Fibroblast of the aortic adventitia (primary cell): ENCODE measurements around the gene RSPH1. TPM values are rescaled to one million over a fixed set of nuclear protein-coding genes. Genes with fewer than 3 reads are reported as not detected.

Experiments used
- DNase-seq: peaks from one replicate; pipeline ENCODE4 v3.0.0-alpha.2; 2010; ENCODE audit warnings: low read depth
- H3K4me3 ChIP-seq: 2 replicates; pipeline ENCODE4 v1.5.1; 2011; ENCODE audit warnings: low read depth, mild to moderate bottlenecking, control low read depth, low read length, moderate library complexity
- total RNA-seq: library from RNA; depleted of rRNA; stranded (reverse); fragments of >200 nt; gene quantifications from 2 replicates; pipeline ENCODE4 v1.2.3, GENCODE V29; 2012; ENCODE audit warnings: low replicate concordance
- TF ChIP-seq, protein P1 (sequence below): IDR thresholded peaks from 2 replicates; pipeline ENCODE4 v1.5.1; 2011; ENCODE audit warnings: mild to moderate bottlenecking, low read length, control low read depth, inconsistent platforms; ENCODE audit not compliant: insufficient read depth

Gene RSPH1
- total RNA-seq, 1 donor, result not detected

DNA sequence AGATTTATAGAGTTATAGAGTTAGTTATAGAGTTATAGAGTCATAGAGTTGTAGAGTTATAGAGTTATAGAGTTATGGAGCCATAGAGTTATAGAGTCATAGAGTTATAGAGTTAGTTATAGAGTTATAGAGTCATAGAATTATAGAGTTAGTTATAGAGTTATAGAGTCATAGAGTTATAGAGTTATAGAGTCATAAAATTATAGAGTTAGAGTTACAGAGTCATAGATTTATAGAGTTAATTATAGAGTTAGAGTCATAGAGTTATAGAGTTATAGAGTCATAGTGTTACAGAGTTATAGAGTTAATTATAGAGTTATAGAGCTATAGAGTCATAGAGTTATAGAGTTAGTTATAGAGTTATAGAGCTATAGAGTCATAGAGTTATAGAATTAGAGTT lies 60.2 kb downstream of the RSPH1 start:
- TF ChIP-seq, protein P1, sequence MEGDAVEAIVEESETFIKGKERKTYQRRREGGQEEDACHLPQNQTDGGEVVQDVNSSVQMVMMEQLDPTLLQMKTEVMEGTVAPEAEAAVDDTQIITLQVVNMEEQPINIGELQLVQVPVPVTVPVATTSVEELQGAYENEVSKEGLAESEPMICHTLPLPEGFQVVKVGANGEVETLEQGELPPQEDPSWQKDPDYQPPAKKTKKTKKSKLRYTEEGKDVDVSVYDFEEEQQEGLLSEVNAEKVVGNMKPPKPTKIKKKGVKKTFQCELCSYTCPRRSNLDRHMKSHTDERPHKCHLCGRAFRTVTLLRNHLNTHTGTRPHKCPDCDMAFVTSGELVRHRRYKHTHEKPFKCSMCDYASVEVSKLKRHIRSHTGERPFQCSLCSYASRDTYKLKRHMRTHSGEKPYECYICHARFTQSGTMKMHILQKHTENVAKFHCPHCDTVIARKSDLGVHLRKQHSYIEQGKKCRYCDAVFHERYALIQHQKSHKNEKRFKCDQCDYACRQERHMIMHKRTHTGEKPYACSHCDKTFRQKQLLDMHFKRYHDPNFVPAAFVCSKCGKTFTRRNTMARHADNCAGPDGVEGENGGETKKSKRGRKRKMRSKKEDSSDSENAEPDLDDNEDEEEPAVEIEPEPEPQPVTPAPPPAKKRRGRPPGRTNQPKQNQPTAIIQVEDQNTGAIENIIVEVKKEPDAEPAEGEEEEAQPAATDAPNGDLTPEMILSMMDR, result no peak
- no peak for DNase-seq
- H3K4me3 ChIP-seq, result no peak overlapping the region

DNA sequence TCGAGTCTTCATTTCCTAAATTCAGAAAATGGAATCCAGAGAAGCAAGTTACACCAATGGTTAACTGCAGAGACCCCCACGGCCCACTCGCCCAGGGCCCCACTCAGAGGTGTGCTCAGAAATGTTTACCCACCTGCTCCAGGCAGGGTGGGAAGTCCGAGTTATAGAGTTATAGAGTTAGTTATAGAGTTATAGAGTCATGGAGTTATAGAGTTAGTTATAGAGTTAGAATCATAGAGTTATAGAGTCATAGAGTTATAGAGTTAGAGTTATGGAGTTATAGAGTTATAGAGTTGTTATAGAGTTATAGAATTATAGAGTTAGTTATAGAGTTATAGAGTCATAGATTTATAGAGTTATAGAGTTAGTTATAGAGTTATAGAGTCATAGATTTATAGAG lies 60.6 kb downstream of the RSPH1 start:
- TF ChIP-seq, protein P1, result no peak
- H3K4me3 ChIP-seq, result no peak overlapping the region
- DNase-seq, result no peak

DNA sequence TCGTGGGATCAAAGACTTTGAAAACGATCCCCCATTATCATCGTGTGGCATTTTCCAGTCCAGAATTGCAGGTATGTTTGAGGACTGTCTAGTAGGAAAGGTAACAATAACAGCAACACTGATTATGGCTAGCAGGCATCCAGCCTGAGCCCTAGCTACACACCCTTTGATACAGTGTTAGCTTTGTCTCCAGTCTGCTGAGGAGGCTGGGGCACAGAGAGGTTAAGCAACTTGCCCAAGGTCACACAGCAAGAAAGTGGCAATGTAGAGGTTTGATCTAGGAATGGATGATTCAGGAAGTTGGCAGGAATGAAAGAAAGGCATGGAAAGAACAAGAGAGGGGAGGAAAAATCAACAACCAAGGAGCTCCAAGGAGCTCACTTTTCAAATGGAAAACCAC lies 61.1 kb downstream of the RSPH1 start:
- TF ChIP-seq, protein P1, result no peak
- DNase-seq, result no peak
- no peak overlapping the region for H3K4me3 ChIP-seq

DNA sequence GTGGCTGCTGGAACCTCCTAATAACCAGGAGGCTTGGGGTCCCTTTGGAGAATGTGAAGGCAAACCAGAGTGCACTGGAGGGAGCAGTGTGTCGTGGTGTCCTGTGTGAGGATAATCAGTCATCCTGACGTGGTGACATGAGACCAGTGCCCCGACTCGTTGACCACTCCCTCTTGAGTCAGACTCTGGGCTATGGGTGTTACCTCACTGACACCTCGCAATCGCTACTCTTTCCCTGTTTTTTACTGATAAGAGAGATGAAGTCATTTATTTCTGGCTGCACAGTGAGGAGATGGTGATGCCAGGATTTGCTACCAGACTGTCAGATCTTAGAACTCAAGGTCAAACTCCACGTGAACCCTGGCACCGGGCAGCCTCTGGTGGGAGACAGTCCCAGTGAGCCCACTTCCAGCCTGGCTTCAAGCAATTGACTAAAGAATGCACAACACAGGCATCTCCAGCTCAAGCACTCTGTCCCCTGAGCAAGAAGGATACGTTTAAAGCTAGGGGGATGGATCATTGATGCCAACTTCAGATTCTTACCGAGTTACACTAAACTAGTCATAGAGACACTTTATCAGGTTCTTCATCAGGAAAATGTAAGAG lies 62.0 kb downstream of the RSPH1 start:
- H3K4me3 ChIP-seq, result no peak overlapping the region
- no peak for DNase-seq
- TF ChIP-seq, protein P1, result no peak

DNA sequence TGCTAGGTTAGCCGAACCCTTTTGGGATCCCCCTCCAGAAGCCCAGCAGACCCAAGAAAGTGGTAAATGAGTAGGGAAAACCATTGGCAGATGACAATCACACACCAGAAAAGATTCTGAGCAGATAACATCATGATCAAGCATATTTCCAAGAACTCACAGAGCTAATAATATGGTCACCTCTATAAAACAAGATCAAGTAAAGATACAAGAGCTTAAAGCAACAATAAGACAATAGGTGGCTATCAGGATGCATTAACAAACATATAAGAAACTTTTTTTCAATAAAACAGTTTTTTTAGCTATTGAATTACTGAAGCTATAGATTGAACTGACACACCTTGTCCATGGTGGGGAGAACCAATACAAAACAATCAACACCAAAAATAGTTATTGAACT lies 63.3 kb downstream of the RSPH1 start:
- TF ChIP-seq, protein P1, result no peak
- DNase-seq, result no peak
- no peak overlapping the region for H3K4me3 ChIP-seq

DNA sequence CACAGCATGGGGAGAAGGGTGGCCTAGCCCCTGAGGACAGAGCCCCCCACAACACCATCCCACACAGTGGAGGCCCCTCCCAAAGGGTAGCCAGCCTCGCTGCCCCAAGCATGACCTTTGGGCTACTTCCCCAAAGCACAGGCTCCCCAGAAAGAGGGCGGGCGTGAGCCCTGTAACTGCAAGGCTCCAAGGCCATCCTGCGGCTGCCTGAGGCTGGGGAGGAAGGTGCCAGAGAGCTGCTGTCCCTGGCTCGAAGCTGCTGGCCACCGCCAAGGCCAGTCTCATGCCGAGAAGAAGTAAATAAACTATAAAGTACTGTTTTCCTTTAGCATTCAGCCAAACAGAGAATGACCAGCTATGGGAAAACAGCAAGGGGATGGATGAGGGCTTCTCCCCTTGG lies 64.8 kb downstream of the RSPH1 start:
- DNase-seq, result no peak
- TF ChIP-seq, protein P1, result no peak
- H3K4me3 ChIP-seq, result no peak overlapping the region

DNA sequence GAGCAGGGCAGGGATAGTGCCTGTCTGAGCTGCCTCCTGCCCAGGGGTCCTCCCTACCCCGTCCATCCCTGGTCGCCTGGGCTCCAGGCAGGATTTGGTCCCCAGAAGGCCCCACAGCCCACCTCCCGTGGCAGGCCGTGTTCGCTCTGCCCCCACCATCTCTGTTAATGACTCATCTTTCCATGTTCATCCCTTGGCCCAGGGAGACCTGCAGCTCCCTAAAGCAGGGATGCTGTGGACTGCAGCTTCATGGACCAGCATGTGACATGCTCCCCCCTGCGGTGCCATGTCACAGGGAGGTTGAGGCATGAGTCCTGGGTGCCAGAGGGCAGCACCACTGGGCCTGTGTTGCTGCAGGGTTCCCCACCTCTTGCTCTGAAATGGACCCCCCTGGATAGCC lies 65.5 kb downstream of the RSPH1 start:
- no peak overlapping the region for H3K4me3 ChIP-seq
- TF ChIP-seq, protein P1, result no peak
- DNase-seq, result no peak
